ENCODE results near the gene CLPX.

- no peak for TF ChIP-seq CTCF (IDR thresholded peaks at IDR 0.05)
- TF ChIP-seq POLR2AphosphoS5 (IDR thresholded peaks at IDR 0.05) = no peak
- no peak for TF ChIP-seq POLR2A (IDR thresholded peaks at IDR 0.05)
- TF ChIP-seq EP300 (IDR thresholded peaks at IDR 0.05) = no peak
Observed at GRCh38 chr15:65194826-65195547, 9.8 kb upstream of the CLPX start.
